HepG2 (cell line): Measurements from ENCODE around the gene FN1. TPM values are rescaled to one million over a fixed set of nuclear protein-coding genes. Genes with fewer than 3 reads are reported as not detected.

Experiments
- FOXO1 ChIP-seq: sonication (generic); formaldehyde crosslinking; IDR thresholded peaks from 2 replicates; pipeline ENCODE4 v1.4.0; 2020; ENCODE audit warnings: missing genetic modification reagents
- HMGXB3 ChIP-seq: sonication (generic); formaldehyde crosslinking; IDR thresholded peaks from 2 replicates; pipeline ENCODE4 v1.4.0; 2020; ENCODE audit warnings: missing genetic modification reagents, borderline replicate concordance
- HNRNPLL ChIP-seq: fragments of 200-400 bp; formaldehyde crosslinking; IDR thresholded peaks from 2 replicates; pipeline ENCODE4 v1.6.1; 2017; ENCODE audit warnings: mild to moderate bottlenecking, low read depth, low read length; ENCODE audit not compliant: poor library complexity, severe bottlenecking
- KAT2B ChIP-seq: fragments of 150-350 bp; IDR thresholded peaks from 2 replicates; pipeline ENCODE4 v1.6.1; 2014; ENCODE audit warnings: low read depth, low read length, borderline replicate concordance
- NFIB ChIP-seq: sonication (generic); formaldehyde crosslinking; IDR thresholded peaks from 2 replicates; pipeline ENCODE4 v1.9.0; 2021; ENCODE audit warnings: missing genetic modification reagents, mild to moderate bottlenecking, borderline replicate concordance
- RBM22 ChIP-seq: fragments of 200-400 bp; formaldehyde crosslinking; optimal IDR thresholded peaks from 2 replicates; pipeline ENCODE3; 2017; ENCODE audit warnings: mild to moderate bottlenecking, low read length, moderate library complexity
- RNF219 ChIP-seq: sonication (generic); formaldehyde crosslinking; IDR thresholded peaks from 2 replicates; pipeline ENCODE4 v1.5.0; 2020; ENCODE audit warnings: mild to moderate bottlenecking, missing genetic modification reagents
- SALL1 ChIP-seq: sonication (generic); formaldehyde crosslinking; IDR thresholded peaks from 2 replicates; pipeline ENCODE4 v1.8.0; 2022; ENCODE audit warnings: mild to moderate bottlenecking, missing genetic modification reagents
- SALL2 ChIP-seq: sonication (generic); formaldehyde crosslinking; IDR thresholded peaks from 2 replicates; pipeline ENCODE4 v1.8.1; 2023; ENCODE audit warnings: mild to moderate bottlenecking, missing genetic modification reagents, inconsistent platforms
- SNAPC4 ChIP-seq: sonication (generic); formaldehyde crosslinking; IDR thresholded peaks from 2 replicates; pipeline ENCODE4 v1.4.0; 2020; ENCODE audit warnings: mild to moderate bottlenecking, missing genetic modification reagents
- TCF12 ChIP-seq, 2 experiments: fragments of 450-650 bp in 1 of 2; sonication (generic) in 1 of 2; formaldehyde crosslinking in 1 of 2; IDR thresholded peaks; 2 replicates each; pipeline versions ENCODE4 v1.6.1 to v1.8.0; 2017 to 2022; ENCODE audit warnings: antibody characterized with exemption in 1 of 2, mild to moderate bottlenecking in 1 of 2, missing genetic modification reagents in 1 of 2, moderate library complexity in 1 of 2
- U2AF2 ChIP-seq: fragments of 200-400 bp; formaldehyde crosslinking; IDR thresholded peaks from 2 replicates; pipeline ENCODE4 v1.6.1; 2017; ENCODE audit warnings: low read depth, mild to moderate bottlenecking, low read length
- ZBTB2 ChIP-seq: sonication (generic); formaldehyde crosslinking; IDR thresholded peaks from 2 replicates; pipeline ENCODE4 v1.8.0; 2022; ENCODE audit warnings: low read depth, missing genetic modification reagents
- ZNF44 ChIP-seq: sonication (generic); formaldehyde crosslinking; IDR thresholded peaks from 2 replicates; pipeline ENCODE4 v1.5.1; 2020; ENCODE audit warnings: mild to moderate bottlenecking, missing genetic modification reagents
- ZNF891 ChIP-seq: sonication (generic); formaldehyde crosslinking; IDR thresholded peaks from 2 replicates; pipeline ENCODE4 v1.5.0; 2020; ENCODE audit warnings: mild to moderate bottlenecking, missing genetic modification reagents
- polyA plus RNA-seq, 8 experiments: library from polyadenylated mRNA; depleted of rRNA in 3 of 8; stranded (reverse) in 7 of 8; unstranded in 1 of 8; fragments of >200 nt; fragmentation: Illumina TruSeq in 4 of 8; extraction: Trizol in 4 of 8; gene quantifications; 2 replicates each; pipeline versions ENCODE4 v1.2.1 to v1.2.3, GENCODE V29; 2011 to 2016; ENCODE audit warnings: low read depth in 4 of 8, missing spikeins in 1 of 8, mixed read lengths in 1 of 8; ENCODE audit not compliant: insufficient read depth in 1 of 8
- total RNA-seq, 5 experiments: library from RNA; depleted of rRNA; stranded (reverse); fragments of >200 nt; fragmentation: Illumina TruSeq; extraction: Trizol; gene quantifications; 2 replicates each; pipeline ENCODE4 v1.2.3, GENCODE V29; 2016; ENCODE audit warnings: low read depth in 1 of 5

The FN1 gene
- total and polyA plus RNA-seq, 2 of the 13 experiments (the other 11 are each of a cell fraction or from before 2014, with no cell fraction given): 1,847 to 6,471 TPM

GRCh38 chr2:215404348-215405012 lies 31.4 kb downstream of the FN1 start (continued):
- TF ChIP-seq SNAPC4 (CRISPR knock-in tag) (no peak), RBM22 (peak; percentile 96), FOXO1 (CRISPR knock-in tag) (no peak), HMGXB3 (CRISPR knock-in tag) (no peak), NFIB (CRISPR knock-in tag) (no peak), U2AF2 (no peak), ZNF44 (CRISPR knock-in tag) (no peak), SALL2 (CRISPR knock-in tag) (no peak), KAT2B (no peak), TCF12 (IDR thresholded peaks at IDR 0.05) (no peak), TCF12 (CRISPR knock-in tag; IDR thresholded peaks at IDR 0.05) (no peak), ZNF891 (CRISPR knock-in tag) (no peak), ZBTB2 (CRISPR knock-in tag) (no peak), SALL1 (CRISPR knock-in tag) (0 out of 2 replicates have a peak, but pooled peaks have one; percentile 17), HNRNPLL (no peak), RNF219 (CRISPR knock-in tag) (no peak)
